ENCODE results near the gene EXOC6. TPM values are rescaled to one million over a fixed set of nuclear protein-coding genes. Genes with fewer than 3 reads are reported as not detected.

EXOC6 gene
- total and polyA plus RNA-seq, 2 donors from 2014 or later, result 9.5 to 17.0 TPM

DNA sequence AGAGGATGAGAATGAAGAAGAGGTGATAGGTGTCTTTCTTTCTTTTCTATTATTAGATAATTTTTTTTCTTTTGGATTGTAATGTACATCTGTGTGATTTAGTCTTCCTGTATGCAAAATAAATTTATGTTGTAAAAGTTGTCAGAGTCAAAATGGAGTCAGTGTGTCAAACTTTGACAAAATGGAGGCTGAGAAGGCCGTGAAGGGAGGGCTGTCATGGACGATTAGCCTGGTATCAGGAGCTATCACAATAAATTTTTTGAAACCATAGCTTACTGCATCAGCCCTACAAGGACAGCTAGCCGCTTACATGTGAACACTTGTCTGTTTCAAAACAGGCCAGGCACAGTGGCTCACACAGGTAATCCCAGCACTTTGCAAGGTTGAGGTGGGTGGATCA lies 67.6 kb downstream of the EXOC6 start:
- Histone ChIP-seq H3K27ac (ENCODE audit: low read depth in 2 of 2, low read length in 2 of 2) (no peak overlapping the region), H3K9ac (ENCODE audit: low read length in 3 of 3) (no peak overlapping the region), H3K27me3 (ENCODE audit: control insufficient read depth, insufficient read depth, low read length) (no peaks in the 10 kb centered on the region), H3K4me1 (ENCODE audit: control insufficient read depth in 2 of 3, insufficient read depth in 2 of 3, low read depth in 1 of 3, low read length in 3 of 3) (no peaks in the 10 kb centered on the region), H3K4me3 (ENCODE audit: low read length in 3 of 3) (no peak overlapping the region), H3K9me3 (ENCODE audit: control insufficient read depth in 2 of 3, insufficient read depth in 1 of 3, low read length in 3 of 3) (peaks cover 0 to 4% (median 2%) of the 10 kb centered on the region in 3 donors), H3K36me3 (ENCODE audit: control insufficient read depth in 2 of 3, insufficient read depth in 3 of 3, low read length in 3 of 3) (no peaks in the 10 kb centered on the region)
- no peak for FAIRE-seq
- intact Hi-C loops (cut with DNase I), result no loop called here
- DNase-seq, result no peak
- TF ChIP-seq, protein P1, sequence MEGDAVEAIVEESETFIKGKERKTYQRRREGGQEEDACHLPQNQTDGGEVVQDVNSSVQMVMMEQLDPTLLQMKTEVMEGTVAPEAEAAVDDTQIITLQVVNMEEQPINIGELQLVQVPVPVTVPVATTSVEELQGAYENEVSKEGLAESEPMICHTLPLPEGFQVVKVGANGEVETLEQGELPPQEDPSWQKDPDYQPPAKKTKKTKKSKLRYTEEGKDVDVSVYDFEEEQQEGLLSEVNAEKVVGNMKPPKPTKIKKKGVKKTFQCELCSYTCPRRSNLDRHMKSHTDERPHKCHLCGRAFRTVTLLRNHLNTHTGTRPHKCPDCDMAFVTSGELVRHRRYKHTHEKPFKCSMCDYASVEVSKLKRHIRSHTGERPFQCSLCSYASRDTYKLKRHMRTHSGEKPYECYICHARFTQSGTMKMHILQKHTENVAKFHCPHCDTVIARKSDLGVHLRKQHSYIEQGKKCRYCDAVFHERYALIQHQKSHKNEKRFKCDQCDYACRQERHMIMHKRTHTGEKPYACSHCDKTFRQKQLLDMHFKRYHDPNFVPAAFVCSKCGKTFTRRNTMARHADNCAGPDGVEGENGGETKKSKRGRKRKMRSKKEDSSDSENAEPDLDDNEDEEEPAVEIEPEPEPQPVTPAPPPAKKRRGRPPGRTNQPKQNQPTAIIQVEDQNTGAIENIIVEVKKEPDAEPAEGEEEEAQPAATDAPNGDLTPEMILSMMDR (IDR thresholded peaks at IDR 0.05; ENCODE audit: borderline replicate concordance, extremely low read depth, insufficient read depth), result no peak

- TF ChIP-seq, protein P1 (IDR thresholded peaks at IDR 0.05; ENCODE audit: borderline replicate concordance, extremely low read depth, insufficient read depth), result no peak
These were observed 68.1 kb downstream of the EXOC6 start for GRCh38 chr10:92916433-92916832.

GRCh38 chr10:92918603-92919002 lies 70.3 kb downstream of the EXOC6 start:
- Histone ChIP-seq H3K9ac (ENCODE audit: low read length in 3 of 3) (no peak overlapping the region), H3K27ac (ENCODE audit: low read depth in 2 of 2, low read length in 2 of 2) (no peak overlapping the region), H3K9me3 (ENCODE audit: control insufficient read depth in 2 of 3, insufficient read depth in 1 of 3, low read length in 3 of 3) (peaks cover 0 to 5% (median 4%) of the 10 kb centered on the region in 3 donors), H3K4me3 (ENCODE audit: low read length in 3 of 3) (no peak overlapping the region), H3K36me3 (ENCODE audit: control insufficient read depth in 2 of 3, insufficient read depth in 3 of 3, low read length in 3 of 3) (no peaks in the 10 kb centered on the region), H3K4me1 (ENCODE audit: control insufficient read depth in 2 of 3, insufficient read depth in 2 of 3, low read depth in 1 of 3, low read length in 3 of 3) (no peaks in the 10 kb centered on the region), H3K27me3 (ENCODE audit: control insufficient read depth, insufficient read depth, low read length) (no peaks in the 10 kb centered on the region)
- TF ChIP-seq, protein P1 (IDR thresholded peaks at IDR 0.05; ENCODE audit: borderline replicate concordance, extremely low read depth, insufficient read depth), result no peak
- intact Hi-C loops (cut with DNase I), result no loop called here
- FAIRE-seq (no peak), DNase-seq (no peak)

More at GRCh38 chr10:92916433-92916832, 68.1 kb downstream of the EXOC6 start:
- intact Hi-C loops (cut with DNase I), result no loop called here
- no peak overlapping the region for H3K4me3 ChIP-seq (ENCODE audit: low read length in 3 of 3)
- H3K27me3 ChIP-seq (ENCODE audit: control insufficient read depth, insufficient read depth, low read length), result no peaks in the 10 kb centered on the region
- FAIRE-seq, result no peak
- DNase-seq, result no peak
- no peaks in the 10 kb centered on the region for H3K4me1 ChIP-seq (ENCODE audit: control insufficient read depth in 2 of 3, insufficient read depth in 2 of 3, low read depth in 1 of 3, low read length in 3 of 3)
- H3K36me3 ChIP-seq (ENCODE audit: control insufficient read depth in 2 of 3, insufficient read depth in 3 of 3, low read length in 3 of 3), result no peaks in the 10 kb centered on the region
- H3K27ac ChIP-seq (ENCODE audit: low read depth in 2 of 2, low read length in 2 of 2), result no peak overlapping the region
- peaks cover 0 to 5% (median 4%) of the 10 kb centered on the region in 3 donors for H3K9me3 ChIP-seq (ENCODE audit: control insufficient read depth in 2 of 3, insufficient read depth in 1 of 3, low read length in 3 of 3)
- H3K9ac ChIP-seq (ENCODE audit: low read length in 3 of 3), result no peak overlapping the region

GRCh38 chr10:92920866-92921265 lies 72.5 kb downstream of the EXOC6 start:
- no peaks in the 10 kb centered on the region for H3K27me3 ChIP-seq (ENCODE audit: control insufficient read depth, insufficient read depth, low read length)
- intact Hi-C loops (cut with DNase I), result no loop called here
- no peak overlapping the region for H3K27ac ChIP-seq (ENCODE audit: low read depth in 2 of 2, low read length in 2 of 2)
- no peaks in the 10 kb centered on the region for H3K36me3 ChIP-seq (ENCODE audit: control insufficient read depth in 2 of 3, insufficient read depth in 3 of 3, low read length in 3 of 3)
- H3K4me3 ChIP-seq (ENCODE audit: low read length in 3 of 3), result no peak overlapping the region
- DNase-seq, result no peak
- H3K9ac ChIP-seq (ENCODE audit: low read length in 3 of 3), result no peak overlapping the region
- TF ChIP-seq, protein P1 (IDR thresholded peaks at IDR 0.05; ENCODE audit: borderline replicate concordance, extremely low read depth, insufficient read depth), result no peak
- H3K9me3 ChIP-seq (ENCODE audit: control insufficient read depth in 2 of 3, insufficient read depth in 1 of 3, low read length in 3 of 3), result peaks cover 0 to 5% (median 4%) of the 10 kb centered on the region in 3 donors
- H3K4me1 ChIP-seq (ENCODE audit: control insufficient read depth in 2 of 3, insufficient read depth in 2 of 3, low read depth in 1 of 3, low read length in 3 of 3), result no peaks in the 10 kb centered on the region
- no peak for FAIRE-seq

Data from kidney (tissue), 14 donors.